ENCODE data around the gene ADRA2A. TPM values are rescaled to one million over a fixed set of nuclear protein-coding genes. Genes with fewer than 3 reads are reported as not detected.

ADRA2A gene
- total RNA-seq, 1 donor from 2014 or later: not detected

DNA sequence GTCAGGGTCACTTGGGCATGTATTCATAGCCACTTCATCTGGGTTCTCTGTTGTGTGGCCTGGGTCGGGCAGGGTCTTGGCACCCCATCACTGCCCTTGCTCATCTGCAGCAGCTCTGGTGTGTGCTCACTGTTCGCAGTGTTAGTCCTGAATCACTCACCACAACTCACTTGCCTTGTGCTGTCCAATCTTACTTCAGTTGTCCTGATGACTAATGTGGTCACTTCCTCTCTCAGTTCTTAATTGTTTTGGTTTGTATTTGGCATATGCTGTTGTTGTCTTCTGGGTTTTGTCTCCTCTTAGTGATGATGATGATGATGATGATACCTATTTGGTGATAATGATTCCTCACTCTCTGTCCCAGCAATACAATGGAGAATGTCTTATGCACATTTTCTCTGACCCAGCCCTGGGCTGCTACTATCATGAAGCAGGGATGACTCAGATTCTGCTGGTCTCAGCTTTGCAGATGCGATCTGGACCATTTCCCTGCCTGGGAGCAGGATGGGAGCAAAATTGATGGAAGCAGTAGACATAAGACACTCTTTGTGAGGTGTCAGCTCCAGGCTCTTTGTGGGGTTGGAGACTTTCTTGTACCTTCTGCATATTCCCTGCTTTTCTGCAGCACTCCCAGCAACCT lies 17.0 kb downstream of the ADRA2A start:
- H3K36me3 ChIP-seq (ENCODE audit: control insufficient read depth, insufficient read depth, low read length): no peaks in the 10 kb centered on the region
- no peaks in the 10 kb centered on the region for H3K27me3 ChIP-seq (ENCODE audit: control insufficient read depth, insufficient read depth, low read length)
- DNase-seq (ENCODE audit: low read depth): no peak
- TF ChIP-seq, protein P1, sequence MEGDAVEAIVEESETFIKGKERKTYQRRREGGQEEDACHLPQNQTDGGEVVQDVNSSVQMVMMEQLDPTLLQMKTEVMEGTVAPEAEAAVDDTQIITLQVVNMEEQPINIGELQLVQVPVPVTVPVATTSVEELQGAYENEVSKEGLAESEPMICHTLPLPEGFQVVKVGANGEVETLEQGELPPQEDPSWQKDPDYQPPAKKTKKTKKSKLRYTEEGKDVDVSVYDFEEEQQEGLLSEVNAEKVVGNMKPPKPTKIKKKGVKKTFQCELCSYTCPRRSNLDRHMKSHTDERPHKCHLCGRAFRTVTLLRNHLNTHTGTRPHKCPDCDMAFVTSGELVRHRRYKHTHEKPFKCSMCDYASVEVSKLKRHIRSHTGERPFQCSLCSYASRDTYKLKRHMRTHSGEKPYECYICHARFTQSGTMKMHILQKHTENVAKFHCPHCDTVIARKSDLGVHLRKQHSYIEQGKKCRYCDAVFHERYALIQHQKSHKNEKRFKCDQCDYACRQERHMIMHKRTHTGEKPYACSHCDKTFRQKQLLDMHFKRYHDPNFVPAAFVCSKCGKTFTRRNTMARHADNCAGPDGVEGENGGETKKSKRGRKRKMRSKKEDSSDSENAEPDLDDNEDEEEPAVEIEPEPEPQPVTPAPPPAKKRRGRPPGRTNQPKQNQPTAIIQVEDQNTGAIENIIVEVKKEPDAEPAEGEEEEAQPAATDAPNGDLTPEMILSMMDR (IDR thresholded peaks at IDR 0.05; ENCODE audit: insufficient read depth, low read length, poor library complexity, severe bottlenecking): no peak
- H3K4me3 ChIP-seq (ENCODE audit: low read depth, low read length): no peak overlapping the region

DNA sequence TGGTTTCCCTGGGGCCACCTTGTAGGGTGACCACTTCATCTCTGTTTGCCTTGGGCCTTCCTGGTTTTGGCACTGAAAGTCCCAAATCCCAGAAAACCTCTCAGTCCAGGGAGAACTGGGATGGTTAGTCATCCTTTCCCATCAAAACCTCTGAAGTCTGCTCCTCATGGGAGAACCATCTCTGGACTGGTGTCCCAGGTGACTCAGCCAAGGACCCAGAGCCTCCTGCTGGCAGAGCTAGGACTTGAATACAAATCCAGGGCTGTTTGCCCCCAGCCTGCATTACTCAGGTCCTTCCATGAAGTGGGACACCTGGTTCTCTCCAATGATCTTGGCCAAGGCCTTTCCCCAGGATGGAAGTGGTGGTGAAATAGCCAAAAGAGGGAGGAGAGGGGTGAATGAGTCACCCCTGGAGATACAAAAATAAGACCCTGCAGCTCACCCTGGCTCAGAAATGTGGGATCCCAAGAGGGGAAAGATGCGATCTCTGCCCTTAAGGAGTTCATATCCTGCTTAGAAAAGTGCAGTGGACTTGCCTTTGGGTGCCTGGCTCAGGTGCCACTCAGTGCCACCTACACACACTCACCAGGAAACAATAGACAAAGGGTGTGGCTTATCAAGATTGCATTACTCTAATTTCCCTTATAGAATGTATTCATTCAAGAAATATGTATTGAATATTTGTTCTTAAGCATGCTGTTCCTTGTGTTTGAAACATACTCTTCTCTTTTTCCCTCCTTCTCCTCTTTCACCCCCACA lies 22.0 kb downstream of the ADRA2A start:
- no peak for DNase-seq (ENCODE audit: low read depth)
- TF ChIP-seq, protein P1 (IDR thresholded peaks at IDR 0.05; ENCODE audit: insufficient read depth, low read length, poor library complexity, severe bottlenecking): no peak
- no peak overlapping the region for H3K4me3 ChIP-seq (ENCODE audit: low read depth, low read length)
- H3K27me3 ChIP-seq (ENCODE audit: control insufficient read depth, insufficient read depth, low read length): no peaks in the 10 kb centered on the region
- H3K36me3 ChIP-seq (ENCODE audit: control insufficient read depth, insufficient read depth, low read length): no peaks in the 10 kb centered on the region

DNA sequence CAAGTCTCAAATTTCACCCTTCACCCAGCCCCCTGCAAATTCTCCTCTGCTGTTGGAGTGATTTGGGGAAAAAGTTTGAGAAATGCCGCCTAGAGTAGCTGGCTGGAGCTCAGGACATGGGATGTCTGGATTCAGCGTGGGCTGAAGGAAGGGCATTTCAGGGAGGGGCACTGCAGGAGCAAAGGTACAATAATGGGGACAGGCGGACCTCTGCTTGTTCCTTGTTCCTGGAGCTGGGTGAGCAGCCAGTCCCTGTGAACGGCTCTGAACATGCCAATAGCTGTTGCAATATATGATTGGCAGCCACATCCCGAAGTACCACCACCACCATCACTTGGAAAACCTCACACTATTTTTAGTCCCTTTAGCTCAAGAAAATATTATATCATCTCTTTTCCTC lies 23.4 kb downstream of the ADRA2A start:
- TF ChIP-seq, protein P1 (IDR thresholded peaks at IDR 0.05; ENCODE audit: insufficient read depth, low read length, poor library complexity, severe bottlenecking): no peak
- H3K4me3 ChIP-seq (ENCODE audit: low read depth, low read length): no peak overlapping the region
- no peaks in the 10 kb centered on the region for H3K36me3 ChIP-seq (ENCODE audit: control insufficient read depth, insufficient read depth, low read length)
- no peak for DNase-seq (ENCODE audit: low read depth)
- no peaks in the 10 kb centered on the region for H3K27me3 ChIP-seq (ENCODE audit: control insufficient read depth, insufficient read depth, low read length)

DNA sequence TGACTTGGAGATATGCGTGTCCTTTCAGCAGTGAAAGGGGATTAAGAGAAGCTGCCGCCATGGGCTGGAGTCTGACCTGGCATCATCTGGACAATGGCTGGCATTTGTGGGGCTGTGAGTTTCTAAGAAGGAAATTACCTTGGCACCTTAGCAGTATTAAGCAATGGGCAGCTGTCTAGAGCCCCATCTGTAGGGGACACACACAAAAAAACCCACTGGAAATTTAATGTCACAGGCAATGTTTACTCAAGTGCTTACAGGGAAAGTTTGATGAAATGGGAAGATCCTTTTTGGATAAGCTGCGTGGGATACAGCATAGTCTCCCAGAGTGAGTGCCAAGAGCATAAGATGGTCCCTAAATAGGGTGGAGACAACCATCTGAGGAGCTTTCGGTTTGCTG lies 25.0 kb downstream of the ADRA2A start:
- Histone ChIP-seq H3K4me3 (ENCODE audit: low read depth, low read length) (no peak overlapping the region), H3K27me3 (ENCODE audit: control insufficient read depth, insufficient read depth, low read length) (no peaks in the 10 kb centered on the region), H3K36me3 (ENCODE audit: control insufficient read depth, insufficient read depth, low read length) (no peaks in the 10 kb centered on the region)
- DNase-seq (ENCODE audit: low read depth): no peak
- TF ChIP-seq, protein P1 (IDR thresholded peaks at IDR 0.05; ENCODE audit: insufficient read depth, low read length, poor library complexity, severe bottlenecking): no peak

DNA sequence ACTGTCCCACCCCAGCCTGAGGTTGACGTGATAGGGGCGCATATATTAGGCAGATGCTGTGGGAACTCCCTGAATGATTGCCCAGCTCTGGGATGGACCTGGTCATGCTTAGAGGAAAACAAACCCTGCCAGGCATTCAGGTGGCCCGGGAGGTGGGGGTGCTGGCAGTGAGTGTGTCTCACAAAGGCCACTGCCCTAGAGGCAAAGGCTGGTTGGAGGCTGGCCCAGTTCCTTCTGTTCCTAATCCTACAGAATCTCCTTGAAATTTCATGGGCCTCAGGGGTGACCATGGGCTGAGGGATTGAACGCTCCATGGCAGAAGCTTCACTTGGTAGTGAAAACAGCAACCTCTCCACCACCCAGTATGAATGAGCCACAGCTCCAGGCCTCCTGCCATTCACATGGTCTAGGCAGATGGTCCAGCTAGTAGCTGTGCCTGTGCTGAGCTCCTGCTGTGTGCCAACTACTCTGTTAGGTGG lies 25.6 kb downstream of the ADRA2A start:
- Histone ChIP-seq H3K27me3 (ENCODE audit: control insufficient read depth, insufficient read depth, low read length) (no peaks in the 10 kb centered on the region), H3K36me3 (ENCODE audit: control insufficient read depth, insufficient read depth, low read length) (no peaks in the 10 kb centered on the region), H3K4me3 (ENCODE audit: low read depth, low read length) (no peak overlapping the region)
- no peak for DNase-seq (ENCODE audit: low read depth)
- TF ChIP-seq, protein P1 (IDR thresholded peaks at IDR 0.05; ENCODE audit: insufficient read depth, low read length, poor library complexity, severe bottlenecking): no peak

Measured in kidney epithelial cell (primary cell).